Cardiac fibroblast (primary cell): Measurements from ENCODE around the gene NFATC1.

Experiments used
- DNase-seq, 2 donors: peaks; one replicate each; pipeline versions ENCODE4 v3.0.0 to v3.0.0-alpha.2; 2010; ENCODE audit warnings: low read depth in 2 of 2
- H3K4me3 ChIP-seq, 2 donors: replicated peaks in 1 of 2; 1 replicate in 1 of 2; 2 replicates in 1 of 2; pipeline ENCODE4 v1.5.1; 2011; ENCODE audit warnings: low read depth in 2 of 2, low read length in 2 of 2, mild to moderate bottlenecking in 2 of 2, moderate library complexity in 1 of 2
- TF ChIP-seq, protein P1 (sequence below): IDR thresholded peaks from one replicate; pipeline ENCODE4 v1.5.1; 2011; ENCODE audit warnings: low read depth, mild to moderate bottlenecking, low read length, inconsistent platforms

The NFATC1 gene

DNA sequence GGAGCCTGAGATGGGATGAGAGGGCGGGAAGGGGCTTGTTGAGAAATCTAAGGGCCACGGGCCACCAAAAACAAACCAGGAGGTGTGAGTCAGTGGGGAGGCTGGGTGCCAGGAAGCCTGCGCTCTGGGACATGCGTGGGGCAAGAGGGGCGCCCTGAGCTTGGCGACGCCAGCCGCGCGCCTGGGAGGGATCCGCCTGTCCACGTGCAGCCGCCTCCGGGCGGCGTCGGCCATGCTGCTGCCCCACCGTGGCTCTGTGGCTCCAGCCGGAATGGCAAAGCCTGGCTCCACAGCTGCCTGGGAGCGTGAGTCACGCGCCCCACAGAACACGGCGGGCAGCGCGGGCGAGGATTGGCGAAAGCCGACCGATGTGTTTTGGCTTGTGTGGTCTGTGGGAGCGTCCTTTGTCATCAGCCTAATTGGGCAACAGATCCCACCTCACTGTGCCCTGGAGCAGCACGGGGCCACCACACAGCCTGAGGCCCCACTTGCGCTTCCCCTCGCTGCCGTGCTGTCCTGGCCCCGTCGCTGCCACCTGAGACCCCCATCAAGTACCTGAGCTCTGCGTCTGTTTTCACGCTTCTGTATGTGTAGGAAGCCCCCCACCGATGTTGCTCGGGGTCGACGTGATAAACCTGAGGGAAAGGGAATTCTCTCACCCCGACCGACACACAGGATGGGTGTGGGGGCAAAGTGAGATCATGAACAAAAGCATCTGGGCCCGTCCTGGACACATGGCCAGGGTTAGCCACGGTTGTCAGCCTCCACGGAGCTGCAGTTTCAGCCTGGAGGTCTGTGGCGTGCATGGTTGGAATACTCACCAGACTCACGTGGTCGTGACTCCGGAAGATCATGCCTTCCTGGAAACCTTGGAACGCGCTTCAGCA, 80.5 kb downstream of the NFATC1 start:
- H3K4me3 ChIP-seq = no peak overlapping the region
- no peak for DNase-seq
- TF ChIP-seq, protein P1, sequence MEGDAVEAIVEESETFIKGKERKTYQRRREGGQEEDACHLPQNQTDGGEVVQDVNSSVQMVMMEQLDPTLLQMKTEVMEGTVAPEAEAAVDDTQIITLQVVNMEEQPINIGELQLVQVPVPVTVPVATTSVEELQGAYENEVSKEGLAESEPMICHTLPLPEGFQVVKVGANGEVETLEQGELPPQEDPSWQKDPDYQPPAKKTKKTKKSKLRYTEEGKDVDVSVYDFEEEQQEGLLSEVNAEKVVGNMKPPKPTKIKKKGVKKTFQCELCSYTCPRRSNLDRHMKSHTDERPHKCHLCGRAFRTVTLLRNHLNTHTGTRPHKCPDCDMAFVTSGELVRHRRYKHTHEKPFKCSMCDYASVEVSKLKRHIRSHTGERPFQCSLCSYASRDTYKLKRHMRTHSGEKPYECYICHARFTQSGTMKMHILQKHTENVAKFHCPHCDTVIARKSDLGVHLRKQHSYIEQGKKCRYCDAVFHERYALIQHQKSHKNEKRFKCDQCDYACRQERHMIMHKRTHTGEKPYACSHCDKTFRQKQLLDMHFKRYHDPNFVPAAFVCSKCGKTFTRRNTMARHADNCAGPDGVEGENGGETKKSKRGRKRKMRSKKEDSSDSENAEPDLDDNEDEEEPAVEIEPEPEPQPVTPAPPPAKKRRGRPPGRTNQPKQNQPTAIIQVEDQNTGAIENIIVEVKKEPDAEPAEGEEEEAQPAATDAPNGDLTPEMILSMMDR = no peak

DNA sequence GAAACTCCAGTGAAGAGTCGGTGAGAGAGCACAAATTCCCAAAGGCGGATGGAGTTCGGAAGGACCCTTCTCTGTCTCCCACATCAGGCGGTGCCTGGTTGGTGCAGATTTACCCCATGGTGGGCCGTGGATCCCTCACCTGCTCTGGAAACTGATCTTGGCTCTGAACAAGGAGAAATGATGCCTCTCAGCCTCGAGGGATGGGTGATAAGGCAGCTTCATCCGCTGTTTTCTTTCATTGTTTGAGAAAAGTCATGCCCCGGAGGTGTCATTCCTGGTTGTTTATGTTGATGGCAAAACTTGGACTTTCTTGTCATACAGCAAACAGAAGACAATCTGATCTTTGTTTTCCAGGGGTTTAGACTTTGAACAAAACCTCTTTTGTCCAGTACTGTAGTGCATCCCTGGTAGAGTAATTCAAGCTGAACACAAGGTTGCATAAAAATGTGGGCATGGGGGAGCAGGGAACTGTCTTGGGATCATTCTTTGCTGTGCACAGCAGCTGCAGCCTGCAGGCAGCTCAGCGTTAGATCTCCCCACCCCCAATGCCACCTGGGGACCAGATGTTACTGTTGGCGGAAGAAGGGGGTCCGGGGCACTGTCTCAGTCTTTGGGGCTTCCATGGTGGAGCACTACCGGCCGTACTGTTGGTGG, 81.3 kb downstream of the NFATC1 start:
- H3K4me3 ChIP-seq = no peak overlapping the region
- no peak for DNase-seq
- TF ChIP-seq, protein P1 = no peak

DNA sequence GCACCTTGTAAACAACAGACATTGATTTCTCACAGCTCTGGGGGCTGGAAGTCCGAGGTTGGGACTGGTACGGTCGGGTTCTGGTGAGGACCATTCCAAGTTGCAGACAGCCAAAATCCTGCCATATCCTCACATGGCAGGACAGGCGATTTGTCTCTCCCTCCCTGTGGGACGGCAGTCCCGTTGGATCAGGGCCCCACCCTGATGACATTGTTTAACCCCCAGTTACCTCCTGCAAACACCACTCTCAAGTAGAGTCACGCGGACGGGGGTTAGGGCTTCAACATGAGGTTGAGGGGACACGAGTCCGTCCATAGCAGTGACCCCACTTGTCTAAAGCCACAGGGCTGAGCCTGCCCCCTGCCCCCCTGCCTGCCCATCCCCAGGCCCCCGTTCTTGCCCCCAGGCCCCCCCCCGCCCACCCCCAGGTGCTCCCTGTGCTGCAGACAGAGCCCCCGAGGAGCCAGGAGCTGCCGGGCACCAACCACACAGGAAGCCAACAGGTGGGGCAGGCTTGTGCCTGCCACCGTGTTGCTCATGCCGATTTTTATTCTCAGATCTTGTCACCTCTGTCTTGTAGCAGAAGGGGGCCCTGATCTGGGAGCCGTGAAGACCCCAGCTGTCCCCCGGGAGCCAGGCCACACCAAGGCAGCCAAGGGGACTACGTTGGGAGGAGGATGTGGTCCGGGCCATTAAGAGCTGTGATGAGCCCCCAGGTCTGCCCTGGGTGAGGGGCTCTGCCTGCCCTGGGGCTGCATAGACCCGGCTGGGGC, 82.2 kb downstream of the NFATC1 start:
- DNase-seq = no peak
- TF ChIP-seq, protein P1 = no peak
- H3K4me3 ChIP-seq = no peak overlapping the region

DNA sequence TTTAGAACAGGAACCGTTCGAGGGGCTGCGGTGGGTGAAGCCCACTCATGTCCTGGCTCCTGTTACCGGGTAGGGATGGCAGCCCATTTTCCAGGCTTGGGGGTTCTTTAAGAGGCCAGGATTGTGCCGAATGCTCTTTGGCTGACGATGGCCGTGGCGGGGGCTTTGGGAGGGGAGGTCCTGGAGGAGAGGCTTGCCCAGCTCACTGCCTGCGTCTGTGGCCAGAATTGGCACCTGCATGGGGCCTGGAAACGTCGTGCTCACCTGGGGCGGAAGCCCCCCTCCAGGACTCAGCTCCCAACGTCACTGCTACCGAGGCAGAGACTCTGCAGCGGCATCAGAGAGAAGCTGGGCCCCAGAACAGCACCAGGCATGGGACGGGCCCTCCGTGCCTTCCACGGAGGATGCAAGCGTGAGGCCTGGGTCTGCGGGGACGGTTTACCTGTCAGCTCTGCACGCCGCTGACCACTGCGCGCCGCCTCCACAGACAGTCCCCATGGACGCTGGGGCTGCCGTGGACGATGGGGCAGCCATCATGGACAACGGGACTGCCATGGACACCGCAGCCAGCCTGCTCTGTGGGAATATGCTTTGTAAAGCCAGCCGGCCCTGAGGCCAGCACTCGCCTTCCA, 82.9 kb downstream of the NFATC1 start:
- TF ChIP-seq, protein P1 = no peak
- no peak overlapping the region for H3K4me3 ChIP-seq
- no peak for DNase-seq

DNA sequence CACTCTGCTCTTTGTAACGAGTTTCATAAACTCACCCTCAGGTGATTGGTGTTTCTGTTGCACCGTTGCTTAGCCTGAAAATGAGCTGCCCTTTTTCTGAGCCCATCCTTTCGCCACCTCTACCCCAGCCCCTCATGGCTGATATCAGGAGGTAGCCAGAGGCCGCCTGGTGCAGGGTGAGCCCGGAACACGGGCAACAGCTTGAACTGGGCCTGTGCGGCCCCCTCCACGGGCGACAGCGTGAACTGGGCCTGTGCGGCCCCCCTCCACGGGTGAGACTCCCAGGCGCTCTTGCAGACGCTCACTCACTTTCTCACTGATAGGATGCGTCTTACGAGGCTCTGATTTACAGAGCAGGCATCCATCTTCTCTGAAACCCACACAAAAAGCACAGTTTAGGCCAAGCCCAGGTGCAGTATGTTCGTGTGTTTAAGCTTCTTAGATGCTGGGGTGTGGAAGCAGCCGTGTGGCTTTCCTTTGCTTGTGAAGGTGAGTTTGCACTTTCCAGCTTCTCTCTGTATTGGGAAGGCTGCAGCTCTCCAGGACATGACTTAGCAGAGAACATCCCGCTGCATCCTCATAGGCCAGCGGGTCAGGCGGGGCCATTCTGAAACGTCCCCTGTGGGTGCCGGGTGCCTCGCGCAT, 83.5 kb downstream of the NFATC1 start:
- no peak overlapping the region for H3K4me3 ChIP-seq
- no peak for DNase-seq
- TF ChIP-seq, protein P1 = no peak

DNA sequence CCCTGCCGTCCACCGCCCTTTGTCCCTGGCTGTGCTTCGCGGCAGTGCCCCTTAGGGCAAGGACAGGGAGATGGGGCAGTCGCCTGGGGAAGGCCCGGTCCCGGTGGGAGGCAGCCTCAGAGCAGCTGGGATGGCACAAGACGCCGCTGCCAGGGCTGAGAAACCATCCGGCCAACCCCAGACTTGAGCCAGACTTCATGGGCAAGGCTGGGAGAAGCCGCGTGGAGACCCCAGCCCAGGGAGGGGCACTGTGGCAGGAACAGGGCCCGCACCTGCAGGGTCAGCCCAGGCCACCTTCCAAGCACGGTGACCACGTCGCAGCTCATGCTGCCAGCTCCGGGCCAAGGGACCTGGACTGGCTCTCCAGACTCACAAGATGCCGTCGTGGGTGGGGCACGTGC, 84.0 kb downstream of the NFATC1 start:
- H3K4me3 ChIP-seq = no peak overlapping the region
- DNase-seq = no peak
- TF ChIP-seq, protein P1 = no peak
